K562 (cell line): ENCODE measurements around the gene CDCP2. TPM values are rescaled to one million over a fixed set of nuclear protein-coding genes. Genes with fewer than 3 reads are reported as not detected.

Experiments used
- ATAC-seq: fragments of 200-7000 bp; cut with Tn5 transposase; 3 replicates; pipeline ENCODE4 v1.9.1; 2020; ENCODE audit warnings: moderate library complexity
- BruUV-seq: library from RNA; stranded (reverse); fragments of 400-500 nt; replicated peaks from 2 replicates; lab custom pipeline; 2021; lab: Mats Ljungman, UMichigan
- CTCF ChIA-PET: fragments of 300-600 bp; formaldehyde crosslinking; extraction: SDS; loops from one replicate; lab custom pipeline; 2021; ENCODE audit warnings: low intra/inter-chr PET ratio; lab: Yijun Ruan, JAX
- POLR2A ChIA-PET: fragments of 300-600, 350-650 bp; sonication (Branson Sonifier 250); formaldehyde crosslinking; extraction: SDS; loops from one replicate; lab custom pipeline; 2021; ENCODE audit warnings: antibody characterized with exemption, inconsistent platforms; lab: Yijun Ruan, JAX
- DNase-seq, 4 experiments: peaks; one replicate each; pipeline versions ENCODE4 v3.0.0 to v3.0.0-alpha.2; 2011 to 2018; ENCODE audit warnings: low spot score in 3 of 4, mixed read lengths in 3 of 4; ENCODE audit errors: extremely low read depth in 1 of 4
- FAIRE-seq: peaks from 2 replicates; lab custom pipeline; 2011; peaks lifted over from hg19 to GRCh38; lab: Jason Lieb, UNC
- H2AFZ ChIP-seq: 2 replicates; pipeline ENCODE4 v1.6.0; 2011; ENCODE audit warnings: low read depth, low read length, control low read depth, inconsistent platforms
- H3K27ac ChIP-seq: fragments of 200-600 bp; 3 replicates; pipeline ENCODE4 v1.8.0; 2011; ENCODE audit warnings: low read depth, mild to moderate bottlenecking, control low read depth, inconsistent platforms, low read length, moderate library complexity, mixed read lengths; ENCODE audit errors: extremely low read depth
- H3K27me3 ChIP-seq, 2 experiments: fragments of 300-600 bp in 1 of 2; 2 replicates in 1 of 2; 3 replicates in 1 of 2; pipeline versions ENCODE4 v1.6.0 to v1.8.0; 2011; ENCODE audit warnings: inconsistent platforms in 2 of 2, low read length in 2 of 2, mild to moderate bottlenecking in 1 of 2, mixed read lengths in 1 of 2, moderate library complexity in 1 of 2; ENCODE audit not compliant: control insufficient read depth in 2 of 2, insufficient read depth in 2 of 2
- H3K36me3 ChIP-seq: fragments of 300-600 bp; 3 replicates; pipeline ENCODE4 v1.8.0; 2011; ENCODE audit warnings: mild to moderate bottlenecking, low read length, inconsistent platforms; ENCODE audit not compliant: control insufficient read depth, insufficient read depth
- H3K4me1 ChIP-seq, 2 experiments: fragments of 200-600 bp in 1 of 2; replicated peaks in 1 of 2; 2 replicates in 1 of 2; 3 replicates in 1 of 2; pipeline versions ENCODE4 v1.5.1 to v1.8.0; 2011; ENCODE audit warnings: inconsistent platforms in 2 of 2, low read length in 2 of 2, mild to moderate bottlenecking in 1 of 2, mixed read lengths in 1 of 2, moderate library complexity in 1 of 2; ENCODE audit not compliant: control insufficient read depth in 2 of 2, insufficient read depth in 2 of 2
- H3K4me2 ChIP-seq: 2 replicates; pipeline ENCODE4 v1.6.1; 2011; ENCODE audit warnings: low read length, control low read depth, inconsistent platforms, mixed read lengths; ENCODE audit not compliant: insufficient read depth
- H3K4me3 ChIP-seq: fragments of 200-600 bp; sonication (generic), shearing (Covaris generic); 2 replicates; pipeline ENCODE4 v1.5.1; 2016; ENCODE audit warnings: control low read depth, inconsistent platforms
- H3K79me2 ChIP-seq: fragments of 200-600 bp; 3 replicates; pipeline ENCODE4 v1.8.0; 2011; ENCODE audit warnings: low read length, inconsistent platforms; ENCODE audit not compliant: control insufficient read depth, insufficient read depth
- H3K9ac ChIP-seq, 2 experiments: 2 replicates each; pipeline versions ENCODE4 v1.6.0 to v1.6.1; 2011; ENCODE audit warnings: low read depth in 2 of 2, low read length in 2 of 2, control low read depth in 1 of 2, inconsistent platforms in 1 of 2, mild to moderate bottlenecking in 1 of 2, mixed read lengths in 1 of 2; ENCODE audit not compliant: insufficient read depth in 1 of 2
- H3K9me1 ChIP-seq: one replicate; pipeline ENCODE4 v1.6.0; 2011; ENCODE audit warnings: inconsistent platforms, mild to moderate bottlenecking, low read length, moderate library complexity; ENCODE audit not compliant: control insufficient read depth, insufficient read depth
- H3K9me3 ChIP-seq: replicated peaks from 2 replicates; pipeline ENCODE4 v1.5.1; 2011; ENCODE audit warnings: low read depth, low read length, inconsistent platforms; ENCODE audit not compliant: control insufficient read depth, insufficient read depth
- H4K20me1 ChIP-seq: replicated peaks from 2 replicates; pipeline ENCODE4 v1.6.1; 2011; ENCODE audit warnings: low read length, inconsistent platforms, mixed read lengths; ENCODE audit not compliant: control insufficient read depth, insufficient read depth
- EP300 ChIP-seq: IDR thresholded peaks from 2 replicates; pipeline ENCODE4 v1.6.1; 2012; ENCODE audit warnings: low read length, improper control_type of control experiment
- MAFG ChIP-seq: fragments of 450-650 bp; conservative IDR thresholded peaks from 2 replicates; pipeline ENCODE4 v1.6.1; 2016; ENCODE audit warnings: missing genetic modification characterization, missing compliant biosample characterization
- MCM7 ChIP-seq, 2 experiments: fragments of 450-650 bp; IDR thresholded peaks; 2 replicates each; pipeline ENCODE4 v1.6.1; 2016 to 2018
- NRF1 ChIP-seq, 2 experiments: fragments of 450-650 bp; IDR thresholded peaks in 1 of 2; conservative IDR thresholded peaks in 1 of 2; 2 replicates each; pipeline ENCODE4 v1.6.1; 2014; ENCODE audit warnings: mild to moderate bottlenecking in 2 of 2
- RBM34 ChIP-seq: fragments of 200-400 bp; formaldehyde crosslinking; IDR thresholded peaks from 2 replicates; pipeline ENCODE4 v1.6.1; 2018; ENCODE audit warnings: low read length, borderline replicate concordance; ENCODE audit not compliant: insufficient read depth
- SRSF3 ChIP-seq: fragments of 200-400 bp; formaldehyde crosslinking; IDR thresholded peaks from 2 replicates; pipeline ENCODE4 v1.6.1; 2016; ENCODE audit warnings: mild to moderate bottlenecking, low read length, moderate library complexity; ENCODE audit not compliant: insufficient read depth
- SUPT5H ChIP-seq: fragments of 450-650 bp; IDR thresholded peaks from 2 replicates; pipeline ENCODE4 v1.6.1; 2016
- ZBTB17 ChIP-seq: fragments of 450-650 bp; formaldehyde crosslinking; IDR thresholded peaks from 2 replicates; pipeline ENCODE4 v1.4.0; 2020; ENCODE audit warnings: mild to moderate bottlenecking
- ZNF583 ChIP-seq: fragments of 250-450 bp; sonication (Bioruptor Pico); IDR thresholded peaks from 2 replicates; pipeline ENCODE4 v1.4.0; 2020
- WGBS: fragments of 100-300 bp; shearing (Covaris generic); methylation state at CpG from one replicate; pipeline ENCODE4 v1.1.6; 2016; ENCODE audit warnings: low coverage, mixed read lengths; ENCODE audit not compliant: insufficient coverage; ENCODE audit errors: missing lambda C conversion rate; 5-methylcytosine and 5-hydroxymethylcytosine counted together
- in situ Hi-C: fragments of 300-500 bp; cut with MboI; formaldehyde crosslinking; loops from 4 replicates; pipeline ENCODE4 v1.15.0; 2018; ENCODE audit warnings: inconsistent platforms, mixed read lengths
- intact Hi-C: fragments of 100-400 bp; cut with micrococcal nuclease; formaldehyde crosslinking; loops from 2 replicates; pipeline ENCODE4 v1.14.2; 2022
- polyA plus RNA-seq, 8 experiments: library from polyadenylated mRNA; depleted of rRNA in 4 of 8; stranded (reverse) in 5 of 8; unstranded in 3 of 8; fragments of >200 nt; fragmentation: Nextera tagmentation in 2 of 8; fragmentation: Illumina TruSeq in 1 of 8; extraction: Ambion mirVana in 2 of 8; extraction: Trizol in 1 of 8; gene quantifications; 2 replicates each; pipeline versions ENCODE4 v1.2.1 to v1.2.3, GENCODE V29; 2011 to 2014; ENCODE audit warnings: inconsistent platforms in 1 of 8, missing spikeins in 1 of 8
- total RNA-seq, 7 experiments: library from RNA; depleted of rRNA in 6 of 7; stranded (reverse); fragments of >200 nt in 6 of 7; fragmentation: Illumina TruSeq in 2 of 7; extraction: Trizol in 2 of 7; gene quantifications; 2 replicates each; pipeline versions ENCODE4 v1.2.1 to v1.2.3, GENCODE V29; 2011 to 2021; ENCODE audit warnings: low replicate concordance in 1 of 7

Gene CDCP2
- total and polyA plus RNA-seq, 9 of the 15 experiments (the other 6 are each of a cell fraction or from before 2014, with no cell fraction given): not detected

DNA sequence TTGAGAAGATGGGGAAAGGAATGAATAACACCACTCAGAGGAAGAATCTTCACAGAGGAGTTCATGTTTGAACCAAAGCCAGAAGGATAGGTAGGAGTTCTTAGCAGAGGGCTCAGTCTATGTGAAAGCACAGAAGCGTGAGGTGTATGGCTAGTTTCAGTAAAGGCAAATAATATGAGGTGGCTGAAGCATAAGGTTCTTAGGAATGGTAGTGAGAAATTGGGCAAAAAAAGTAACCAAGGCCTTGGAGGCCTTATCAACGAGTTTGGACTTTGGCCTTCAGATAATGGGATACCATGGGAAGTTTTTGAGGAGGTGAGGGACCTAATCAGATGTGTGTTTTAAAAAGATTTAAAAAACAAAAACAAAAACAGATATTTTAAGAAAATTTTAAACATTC lies 52.3 kb downstream of the CDCP2 start:
- no peak overlapping the region for H3K9ac ChIP-seq
- intact Hi-C loops (no loop called here), in situ Hi-C loops (no loop called here)
- H4K20me1 ChIP-seq: no peaks in the 10 kb centered on the region
- ATAC-seq (no peak), FAIRE-seq (no peak), DNase-seq (no peak)
- POLR2A ChIA-PET: interaction anchor here (0.6 kb wide), 1 partner anchor 687 kb away, joined by 3 read pairs; no protein-coding TSS in a partner anchor
- H2AFZ ChIP-seq: no peak overlapping the region
- no peaks in the 10 kb centered on the region for H3K79me2 ChIP-seq
- no peak overlapping the region for H3K4me2 ChIP-seq
- no TSS peak for BruUV-seq
- WGBS: 43% methylated on average over 2 of the region's 2 CpGs
- 0 out of 5 replicates have a peak, but pooled peaks cover 0 to 4% of the 10 kb centered on the region in 2 experiments for H3K4me1 ChIP-seq
- H3K4me3 ChIP-seq: no peak overlapping the region
- H3K36me3 ChIP-seq: peaks cover 4% of the 10 kb centered on the region; the same call in 1 of the 3 replicates
- no peak overlapping the region for H3K27ac ChIP-seq
- no peaks in the 10 kb centered on the region for H3K9me3 ChIP-seq
- CTCF ChIA-PET: interaction anchor here (0.7 kb wide), 1 partner anchor 305 kb away, joined by 3 read pairs; no protein-coding TSS in a partner anchor
- no peaks in the 10 kb centered on the region for H3K27me3 ChIP-seq
- no peaks in the 10 kb centered on the region for H3K9me1 ChIP-seq
- no peak for TF ChIP-seq ZBTB17 (CRISPR knock-in tag)
- no peak for TF ChIP-seq NRF1 (conservative IDR thresholded peaks at IDR 0.05 in 1 of 2, IDR thresholded peaks at IDR 0.05 in 1 of 2)
- TF ChIP-seq SUPT5H: no peak
- no peak for TF ChIP-seq RBM34
- TF ChIP-seq MAFG: no peak
- no peak for TF ChIP-seq MCM7 (IDR thresholded peaks at IDR 0.05)
- TF ChIP-seq EP300: no peak
- TF ChIP-seq SRSF3: no peak
- no peak for TF ChIP-seq ZNF583 (CRISPR knock-in tag)
